Fibroblast of pulmonary artery (primary cell): ENCODE results near the gene C12orf42.

Experiments
- DNase-seq: peaks from one replicate; pipeline ENCODE4 v3.0.0-alpha.2; 2010; ENCODE audit warnings: low read depth
- H3K4me3 ChIP-seq: replicated peaks from 2 replicates; pipeline ENCODE4 v1.5.1; 2011; ENCODE audit warnings: low read depth, mild to moderate bottlenecking, control low read depth, low read length, moderate library complexity
- TF ChIP-seq, protein P1 (sequence below): IDR thresholded peaks from 2 replicates; pipeline ENCODE4 v1.5.1; 2011; ENCODE audit warnings: mild to moderate bottlenecking, control low read depth, low read length, inconsistent platforms; ENCODE audit errors: missing control alignments

Gene C12orf42

DNA sequence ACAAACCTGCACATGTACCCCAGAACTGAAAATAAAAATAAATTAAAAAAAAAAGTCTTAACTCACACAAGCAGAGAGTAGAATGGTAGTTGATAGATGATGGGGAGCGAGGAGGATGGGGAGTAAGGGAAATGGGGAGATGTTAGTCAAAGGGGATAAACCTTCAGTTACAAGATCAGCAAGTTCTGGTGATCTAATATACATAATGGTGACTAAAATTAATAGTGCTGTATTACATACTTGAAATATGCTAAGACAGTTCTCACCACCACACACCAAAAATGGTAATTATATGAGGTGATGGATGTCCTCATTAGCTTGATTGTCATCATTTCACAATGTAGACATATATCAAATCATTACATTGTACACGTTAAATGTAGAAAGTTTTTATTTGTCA lies 3.2 kb upstream of the C12orf42 start:
- no peak for DNase-seq
- no peak overlapping the region for H3K4me3 ChIP-seq
- TF ChIP-seq, protein P1, sequence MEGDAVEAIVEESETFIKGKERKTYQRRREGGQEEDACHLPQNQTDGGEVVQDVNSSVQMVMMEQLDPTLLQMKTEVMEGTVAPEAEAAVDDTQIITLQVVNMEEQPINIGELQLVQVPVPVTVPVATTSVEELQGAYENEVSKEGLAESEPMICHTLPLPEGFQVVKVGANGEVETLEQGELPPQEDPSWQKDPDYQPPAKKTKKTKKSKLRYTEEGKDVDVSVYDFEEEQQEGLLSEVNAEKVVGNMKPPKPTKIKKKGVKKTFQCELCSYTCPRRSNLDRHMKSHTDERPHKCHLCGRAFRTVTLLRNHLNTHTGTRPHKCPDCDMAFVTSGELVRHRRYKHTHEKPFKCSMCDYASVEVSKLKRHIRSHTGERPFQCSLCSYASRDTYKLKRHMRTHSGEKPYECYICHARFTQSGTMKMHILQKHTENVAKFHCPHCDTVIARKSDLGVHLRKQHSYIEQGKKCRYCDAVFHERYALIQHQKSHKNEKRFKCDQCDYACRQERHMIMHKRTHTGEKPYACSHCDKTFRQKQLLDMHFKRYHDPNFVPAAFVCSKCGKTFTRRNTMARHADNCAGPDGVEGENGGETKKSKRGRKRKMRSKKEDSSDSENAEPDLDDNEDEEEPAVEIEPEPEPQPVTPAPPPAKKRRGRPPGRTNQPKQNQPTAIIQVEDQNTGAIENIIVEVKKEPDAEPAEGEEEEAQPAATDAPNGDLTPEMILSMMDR: no peak

DNA sequence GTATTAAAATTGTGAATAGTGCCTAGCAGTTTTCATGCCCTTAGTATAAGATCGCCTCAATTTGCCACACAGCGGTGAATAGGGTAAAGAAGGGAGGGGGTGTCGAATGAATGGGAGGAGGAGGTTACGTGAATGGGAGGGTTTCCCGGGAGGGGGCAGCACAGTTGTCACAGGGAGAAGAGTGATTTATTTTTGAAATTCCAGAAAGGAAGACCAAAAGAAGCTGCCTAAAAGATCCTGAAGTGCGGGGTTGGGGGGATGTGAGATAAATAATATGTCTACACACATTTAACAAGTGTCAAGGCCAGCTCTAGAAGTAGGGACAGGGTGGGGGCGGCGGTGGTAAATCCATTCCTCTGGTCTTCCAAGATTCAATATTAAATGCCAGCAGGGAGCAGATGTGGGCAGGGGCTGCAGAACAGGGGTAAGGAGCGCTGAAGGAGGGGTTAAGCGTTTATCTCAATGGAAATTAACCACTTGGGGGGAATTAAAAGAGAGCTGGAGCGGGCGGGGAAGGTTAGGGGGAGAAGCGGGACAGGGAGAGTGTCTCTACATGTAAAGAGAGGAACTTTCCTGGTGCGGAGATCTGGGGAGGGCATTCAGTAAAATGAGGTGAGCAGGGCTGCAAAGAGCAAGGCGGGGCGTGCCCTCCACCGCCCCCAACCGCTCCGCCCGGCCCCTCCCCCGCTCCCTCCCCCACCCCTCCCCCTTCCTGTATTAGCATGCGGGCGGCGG lies 867 bp downstream of the C12orf42 start:
- TF ChIP-seq, protein P1: no peak

DNA sequence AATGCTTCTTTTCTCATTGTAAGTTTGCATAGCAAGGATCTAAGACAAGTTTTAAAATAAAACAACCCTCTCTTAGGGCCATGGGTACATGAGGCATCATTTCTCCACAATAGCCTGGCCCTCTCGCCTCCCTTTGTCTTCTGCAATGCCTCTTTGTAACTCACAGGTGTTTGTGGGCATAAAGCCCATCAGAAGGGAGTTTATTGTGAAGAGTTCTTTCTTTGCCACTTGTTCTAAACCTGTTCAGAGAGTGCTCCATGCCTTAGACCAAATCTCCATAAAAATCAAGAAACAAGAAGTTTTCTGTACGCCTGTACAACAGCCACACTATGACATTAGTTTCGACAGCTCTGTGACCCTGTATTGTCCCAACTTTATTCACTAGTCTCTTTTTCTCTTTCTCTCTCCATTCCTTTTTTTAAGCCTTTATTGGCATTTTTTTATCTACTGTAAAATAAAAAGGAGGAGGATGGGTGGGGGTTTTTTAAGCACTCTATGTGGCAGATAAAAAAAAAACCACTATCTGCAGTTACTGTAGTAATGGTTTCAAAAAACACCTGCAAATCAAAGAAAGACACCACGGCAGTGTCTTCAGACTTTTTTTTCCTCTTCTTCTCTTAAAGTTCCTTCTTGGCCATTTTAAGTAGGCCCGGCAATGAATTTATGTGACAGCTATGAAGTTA lies 1.6 kb downstream of the C12orf42 start:
- H3K4me3 ChIP-seq: no peak overlapping the region
- TF ChIP-seq, protein P1: no peak
- DNase-seq: no peak

More for the DNA sequence above, 867 bp downstream of the C12orf42 start:
- no peak for DNase-seq
- no peak overlapping the region for H3K4me3 ChIP-seq

DNA sequence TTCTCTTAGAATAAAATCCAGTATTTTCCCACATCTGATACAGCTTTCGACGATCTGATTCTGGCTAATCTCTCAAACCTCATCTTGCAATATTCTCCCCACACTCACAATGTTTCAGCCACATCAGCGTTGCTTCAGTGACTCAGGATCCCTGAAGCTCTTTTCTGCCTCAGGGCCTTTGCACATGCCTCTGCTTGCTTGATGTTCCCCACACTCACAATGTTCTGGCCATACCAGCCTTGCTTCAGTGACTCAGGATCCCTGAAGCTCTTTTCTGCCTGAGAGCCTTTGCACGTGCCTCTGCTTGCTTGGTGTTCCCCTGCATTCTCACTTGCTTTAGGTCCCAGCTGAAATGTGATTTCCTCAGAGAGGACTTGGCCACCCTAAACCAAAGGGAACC lies 2.6 kb downstream of the C12orf42 start:
- TF ChIP-seq, protein P1: no peak
- no peak for DNase-seq
- no peak overlapping the region for H3K4me3 ChIP-seq

DNA sequence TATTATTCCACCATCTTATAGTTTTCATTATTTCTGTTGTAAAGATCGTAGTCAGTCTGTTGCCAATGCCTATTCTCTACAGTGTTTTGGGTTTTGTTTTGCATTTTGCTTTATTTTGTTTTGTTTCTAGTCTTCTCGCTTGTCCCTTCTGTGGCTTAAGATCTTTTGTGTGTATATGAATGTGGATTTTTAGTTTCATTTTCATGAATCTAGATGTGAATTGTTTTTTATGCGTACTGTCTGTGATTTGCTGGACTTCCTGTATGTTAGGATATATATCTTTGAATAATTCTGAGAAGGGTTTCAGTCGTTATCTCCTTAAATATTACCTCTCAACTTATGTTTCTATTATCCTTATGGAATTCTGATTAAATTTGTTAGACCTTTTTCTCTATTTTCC lies 13.4 kb downstream of the C12orf42 start:
- H3K4me3 ChIP-seq: no peak overlapping the region
- no peak for DNase-seq
- TF ChIP-seq, protein P1: no peak

DNA sequence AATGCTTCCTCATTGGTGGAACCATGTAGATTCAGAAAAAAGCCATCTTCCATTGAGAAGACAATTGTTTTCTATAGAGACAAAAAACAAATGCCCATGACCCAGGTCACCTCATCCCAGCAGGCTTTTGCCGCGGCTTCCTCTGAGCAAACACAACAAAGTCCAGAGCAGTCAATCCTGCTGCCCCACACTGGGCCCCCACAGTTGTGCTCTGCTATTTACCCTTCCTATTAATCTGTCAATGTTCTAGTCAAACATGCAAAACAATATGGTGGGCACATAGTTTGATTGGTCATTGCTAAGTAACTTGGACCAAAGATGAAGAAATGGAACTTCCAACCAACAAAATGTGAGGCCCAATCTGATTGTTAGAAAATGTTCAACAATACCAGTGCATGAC lies 20.7 kb downstream of the C12orf42 start:
- no peak for DNase-seq
- TF ChIP-seq, protein P1: no peak
- no peak overlapping the region for H3K4me3 ChIP-seq
